GM21360 (cell line): ENCODE results near the gene PLXNA3.

Experiments used
- ATAC-seq: cut with Tn5 transposase; IDR thresholded peaks from one replicate; pipeline ENCODE4 v1.9.1; 2021; ENCODE audit warnings: mild to moderate bottlenecking, moderate library complexity; ENCODE audit not compliant: unreplicated experiment

Gene PLXNA3

GRCh38 chrX:154458116-154458953, at the start of gene PLXNA3:
Gene PLXNA3 (plus strand): TSS chrX:154458281. CDS start chrX:154460184, 1,903 bp downstream.
- ATAC-seq: peak; percentile 50

GRCh38 chrX:154408659-154409221, 49.3 kb upstream of the PLXNA3 start:
- ATAC-seq: no peak

GRCh38 chrX:154409222-154409871, 48.7 kb upstream of the PLXNA3 start, which contains the start of gene DNASE1L1:
Gene DNASE1L1 (minus strand): TSS chrX:154409254. CDS start chrX:154405568, 3,686 bp downstream.
- no peak for ATAC-seq

DNA sequence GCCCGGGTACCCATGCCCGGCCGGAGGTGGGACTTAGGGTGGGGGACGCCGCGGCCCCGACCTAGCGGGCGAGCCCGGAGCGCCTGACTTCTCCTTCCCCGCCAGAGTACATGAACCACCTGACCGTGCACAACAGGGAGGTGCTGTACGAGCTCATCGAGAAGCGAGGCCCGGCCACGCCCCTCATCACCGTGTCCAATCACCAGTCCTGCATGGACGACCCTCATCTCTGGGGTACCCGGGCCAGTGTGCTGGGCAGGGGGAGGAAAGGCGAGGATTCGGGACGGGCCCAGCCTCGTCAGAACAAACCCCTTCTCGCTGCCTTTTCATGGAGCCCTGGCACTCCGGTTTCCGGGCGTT, 46.1 kb upstream of the PLXNA3 start:
- peak; percentile 40 for ATAC-seq

- ATAC-seq: no peak
These were observed 45.6 kb upstream of the PLXNA3 start for GRCh38 chrX:154412468-154412867.

- no peak for ATAC-seq
These were observed 44.9 kb upstream of the PLXNA3 start for GRCh38 chrX:154413142-154413541.

GRCh38 chrX:154417157-154417556, 40.9 kb upstream of the PLXNA3 start:
- ATAC-seq: no peak

DNA sequence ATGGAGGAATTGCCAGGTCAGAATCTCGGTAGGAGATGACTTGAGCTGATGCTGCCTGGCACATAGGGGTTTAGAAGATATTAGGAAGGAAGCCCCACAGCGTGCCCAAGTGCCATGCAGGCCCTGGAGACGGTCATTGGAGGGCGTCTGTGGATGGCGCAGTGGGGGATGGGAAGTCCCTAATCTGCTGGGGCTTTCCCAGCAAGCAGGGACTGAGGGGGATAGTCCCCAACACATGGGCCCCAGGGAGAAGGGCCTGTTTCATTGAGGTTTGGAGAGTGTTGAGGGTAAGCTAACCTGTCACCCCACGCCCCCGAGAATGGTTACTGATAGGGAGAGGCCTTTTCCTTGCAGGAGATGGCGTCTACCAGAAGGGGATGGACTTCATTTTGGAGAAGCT, 38.9 kb upstream of the PLXNA3 start:
- ATAC-seq: no peak

DNA sequence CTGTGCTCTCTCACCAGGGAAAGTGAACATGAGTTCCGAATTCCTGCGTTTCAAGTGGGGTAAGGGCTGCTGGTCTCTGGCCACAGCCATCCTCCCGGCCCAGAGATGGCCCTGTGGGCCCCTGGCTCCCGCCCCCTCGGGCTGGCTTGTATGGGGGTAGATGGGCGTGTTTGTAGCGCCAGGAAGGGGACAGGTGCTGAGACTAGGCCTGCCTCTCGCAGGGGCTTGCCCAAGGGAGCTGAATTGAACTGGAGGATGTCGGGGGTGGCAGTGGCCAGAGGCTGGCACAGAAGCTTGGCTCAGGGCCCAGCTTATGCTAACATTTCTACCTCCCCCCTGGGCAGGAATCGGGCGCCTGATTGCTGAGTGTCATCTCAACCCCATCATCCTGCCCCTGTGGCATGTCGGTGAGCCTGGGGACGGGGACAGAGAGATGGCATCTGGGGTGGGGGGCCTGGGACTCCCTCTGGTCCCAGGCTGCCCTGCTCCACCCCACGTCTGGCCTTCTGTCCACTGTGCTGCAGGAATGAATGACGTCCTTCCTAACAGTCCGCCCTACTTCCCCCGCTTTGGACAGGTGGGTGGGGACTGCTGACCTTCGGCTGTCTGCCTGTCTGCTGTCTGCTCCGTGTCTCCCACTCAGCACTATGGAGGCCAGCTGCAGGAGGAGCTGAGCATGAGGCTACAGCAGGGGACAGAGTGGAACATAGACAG, 38.2 kb upstream of the PLXNA3 start:
- no peak for ATAC-seq

- no peak for ATAC-seq
These were observed 37.7 kb upstream of the PLXNA3 start for GRCh38 chrX:154420402-154420756.

DNA sequence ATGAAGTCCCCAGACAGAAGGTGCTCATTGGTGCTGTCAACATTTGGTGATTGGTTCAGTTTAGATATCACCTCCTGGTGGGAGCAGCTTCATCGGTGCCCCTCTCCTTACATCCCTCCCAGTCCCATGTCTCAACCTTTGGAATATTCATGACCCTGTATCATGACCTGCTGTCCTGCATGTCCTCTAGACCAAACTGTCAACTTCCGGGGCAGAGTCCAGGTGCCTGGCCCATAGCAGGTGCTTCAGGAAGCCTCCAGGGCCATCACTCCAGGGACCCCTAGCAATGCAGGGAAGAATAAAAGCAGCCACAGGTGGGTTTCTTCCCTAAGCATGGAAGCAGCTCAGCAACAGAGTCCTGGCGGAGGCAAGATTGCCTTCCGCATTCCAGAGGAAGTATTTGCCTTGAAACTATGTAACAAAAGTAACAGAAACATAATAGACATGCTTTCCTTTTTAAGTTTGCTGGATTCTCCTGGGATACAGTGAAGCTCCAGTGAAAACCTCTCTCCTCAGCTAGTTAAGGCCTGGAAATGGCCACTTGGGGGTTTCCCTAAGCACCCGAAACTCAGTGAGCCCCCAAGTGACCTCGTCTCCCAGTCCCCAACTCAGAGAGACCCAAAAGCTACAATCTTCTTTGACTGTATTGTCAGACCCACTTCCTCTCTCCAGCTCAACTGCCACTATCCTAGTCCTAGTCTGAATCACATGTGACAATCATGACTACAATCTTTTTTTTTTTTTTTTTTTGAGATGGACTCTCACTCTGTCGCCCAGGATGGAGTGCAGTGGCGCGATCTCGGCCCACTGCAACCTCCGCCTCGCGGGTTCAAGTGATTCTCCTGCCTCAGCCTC, 30.9 kb upstream of the PLXNA3 start:
- no peak for ATAC-seq

DNA sequence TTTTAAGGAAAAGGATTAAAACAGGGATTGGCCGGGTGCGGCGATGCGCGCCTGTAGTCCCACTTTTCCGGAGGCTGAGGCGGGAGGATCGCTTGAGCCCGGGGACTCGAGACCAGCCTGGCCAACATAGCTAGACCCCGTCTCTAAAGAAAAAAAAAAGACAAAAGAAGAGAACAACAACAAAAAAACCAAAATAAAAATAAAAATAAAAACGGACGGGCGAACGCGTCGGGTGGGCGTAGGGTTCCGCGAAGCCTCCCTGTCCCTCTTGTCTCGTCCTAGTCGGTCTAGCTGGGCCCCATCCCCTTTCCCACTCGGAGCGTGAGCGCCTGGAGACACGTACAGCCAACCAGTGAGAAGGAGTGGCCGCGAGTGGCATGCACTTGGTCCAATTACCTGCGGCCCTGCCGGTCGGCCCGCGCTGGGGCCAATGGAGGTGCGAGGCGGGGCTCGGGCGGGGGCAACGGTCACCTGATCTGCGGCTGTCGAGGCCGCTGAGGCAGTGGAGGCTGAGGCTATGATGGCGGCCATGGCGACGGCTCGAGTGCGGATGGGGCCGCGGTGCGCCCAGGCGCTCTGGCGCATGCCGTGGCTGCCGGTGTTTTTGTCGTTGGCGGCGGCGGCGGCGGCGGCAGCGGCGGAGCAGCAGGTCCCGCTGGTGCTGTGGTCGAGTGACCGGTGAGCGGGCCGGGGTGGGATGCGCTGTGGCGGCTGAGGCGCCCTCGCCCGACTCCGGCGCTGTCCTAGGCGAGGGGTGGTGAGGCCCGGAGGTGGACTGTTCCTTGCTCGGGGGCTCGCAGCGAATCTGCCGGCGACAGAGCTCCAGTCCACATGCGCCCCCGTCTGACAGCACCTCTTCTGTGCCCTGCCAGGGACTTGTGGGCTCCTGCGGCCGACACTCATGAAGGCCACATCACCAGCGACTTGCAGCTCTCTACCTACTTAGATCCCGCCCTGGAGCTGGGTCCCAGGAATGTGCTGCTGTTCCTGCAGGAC, 29.6 kb upstream of the PLXNA3 start, which contains the start of gene ATP6AP1:
TSS of gene ATP6AP1 (plus strand) at position 502 of the 996 bp plus-strand sequence. CDS start at position 518, 16 bp downstream.
- ATAC-seq: peak; percentile 93

GRCh38 chrX:154429711-154430110, 28.4 kb upstream of the PLXNA3 start:
- no peak for ATAC-seq

GRCh38 chrX:154430479-154430878, 27.6 kb upstream of the PLXNA3 start:
- no peak for ATAC-seq

- no peak for ATAC-seq
These were observed 27.2 kb upstream of the PLXNA3 start for GRCh38 chrX:154430916-154431315.

DNA sequence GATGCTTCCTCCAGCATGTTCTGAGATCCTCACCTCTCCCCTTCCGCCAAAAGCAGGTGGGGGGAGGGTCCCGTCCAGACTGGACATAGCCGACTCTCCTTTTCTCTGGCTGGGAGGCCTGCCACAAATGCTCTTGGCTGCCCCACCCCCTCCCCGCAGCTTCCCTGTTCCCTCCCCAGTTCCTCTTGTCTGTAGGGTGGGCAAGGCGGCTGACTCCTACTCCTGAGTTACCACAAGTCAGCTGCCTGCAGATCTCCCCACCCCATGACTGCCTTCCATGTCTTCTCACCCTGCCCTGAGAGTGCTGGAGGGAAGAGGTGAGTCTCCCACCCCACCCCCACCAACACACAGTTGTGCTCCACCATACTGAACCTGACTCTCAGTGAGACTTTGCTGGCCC, 26.7 kb upstream of the PLXNA3 start:
- ATAC-seq: no peak

DNA sequence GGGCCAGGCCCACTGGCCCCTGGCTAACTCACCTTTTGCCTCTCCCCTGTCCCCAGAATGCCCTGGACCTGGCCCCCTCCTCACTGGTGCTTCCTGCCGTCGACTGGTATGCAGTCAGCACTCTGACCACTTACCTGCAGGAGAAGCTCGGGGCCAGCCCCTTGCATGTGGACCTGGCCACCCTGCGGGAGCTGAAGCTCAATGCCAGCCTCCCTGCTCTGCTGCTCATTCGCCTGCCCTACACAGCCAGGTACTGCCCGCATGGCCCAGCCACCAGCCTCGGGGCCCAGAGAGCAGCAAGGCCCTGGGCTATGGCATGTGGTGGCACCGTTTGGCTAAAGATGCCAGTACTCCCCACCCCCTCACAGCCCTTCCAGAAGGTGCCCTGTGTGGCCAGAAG, 25.9 kb upstream of the PLXNA3 start:
- ATAC-seq: no peak

DNA sequence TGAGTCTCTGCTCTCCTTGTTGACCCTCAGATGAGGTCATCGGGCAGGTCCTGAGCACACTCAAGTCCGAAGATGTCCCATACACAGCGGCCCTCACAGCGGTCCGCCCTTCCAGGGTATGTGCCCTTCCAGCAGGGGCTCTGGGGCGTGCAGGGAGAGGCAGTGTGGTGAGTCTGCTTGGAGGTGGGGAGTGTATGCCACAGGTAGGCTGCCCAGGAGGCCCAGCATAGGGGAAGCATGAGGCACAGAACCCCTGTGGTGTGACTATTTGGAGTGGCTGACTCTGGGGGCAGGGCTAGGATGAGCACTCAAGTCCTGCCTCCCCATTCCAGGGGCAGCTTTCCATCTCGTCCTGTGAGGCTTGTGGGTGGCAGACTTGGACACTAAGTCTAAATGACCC, 24.5 kb upstream of the PLXNA3 start:
- no peak for ATAC-seq
